ENCODE data around the gene RNF167.

RNF167 gene

GRCh38 chr17:4938688-4939545 is 1.2 kb upstream of the RNF167 start:
- no peak for DNase-seq (ENCODE audit: low read depth)

DNA sequence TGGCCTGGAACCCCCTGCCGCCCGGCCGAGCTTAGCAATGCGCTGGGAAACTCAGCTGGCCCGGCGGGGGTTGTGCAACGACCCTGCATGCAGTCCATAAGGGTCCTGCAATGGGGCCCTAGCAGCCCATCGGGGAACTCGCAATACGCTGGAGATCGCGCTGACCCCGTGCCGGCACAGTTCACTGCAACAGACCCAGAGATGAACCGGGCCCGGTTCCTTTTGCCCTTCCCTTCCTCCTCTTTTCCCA is 597 bp upstream of the RNF167 start:
- no peak for DNase-seq (ENCODE audit: low read depth)

DNA sequence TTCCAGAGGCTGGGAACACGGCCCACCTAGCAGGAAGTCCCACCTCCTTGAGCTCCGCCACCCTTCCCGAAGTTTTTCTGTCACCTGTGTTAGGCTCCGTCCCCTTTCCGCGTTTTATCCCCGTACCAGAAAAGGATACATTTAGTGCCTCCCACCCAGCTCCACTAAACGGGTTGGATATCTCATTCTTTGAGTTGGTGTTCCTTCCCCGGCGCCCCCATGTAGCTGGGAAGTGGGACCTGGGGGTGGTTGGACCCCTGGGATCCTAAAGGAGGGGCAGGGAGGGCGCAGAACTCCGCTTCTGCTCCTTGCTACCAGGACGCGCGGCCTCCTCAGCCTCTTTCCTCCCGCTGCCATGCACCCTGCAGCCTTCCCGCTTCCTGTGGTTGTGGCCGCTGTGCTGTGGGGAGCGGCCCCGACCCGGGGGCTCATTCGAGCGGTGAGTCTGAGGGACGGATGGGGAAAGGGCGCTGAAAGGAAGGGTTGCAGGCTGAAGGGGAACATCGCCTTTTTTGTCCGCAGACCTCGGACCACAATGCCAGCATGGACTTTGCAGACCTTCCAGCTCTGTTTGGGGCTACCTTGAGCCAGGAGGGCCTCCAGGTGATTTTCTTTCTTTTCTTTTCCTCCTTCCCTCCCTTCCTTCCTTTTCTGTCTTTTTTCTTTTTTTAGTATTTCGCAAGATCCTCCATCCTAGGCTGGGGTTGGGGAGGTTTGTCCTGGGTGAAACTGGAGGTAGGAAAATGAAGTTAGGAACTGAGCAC is 669 bp downstream of the RNF167 start:
- no peak for DNase-seq (ENCODE audit: low read depth)

- DNase-seq (ENCODE audit: low read depth), result no peak
Observed at GRCh38 chr17:4941319-4941610, 1.2 kb downstream of the RNF167 start.

GRCh38 chr17:4942760-4943508 is 2.9 kb downstream of the RNF167 start:
- no peak for DNase-seq (ENCODE audit: low read depth)

DNA sequence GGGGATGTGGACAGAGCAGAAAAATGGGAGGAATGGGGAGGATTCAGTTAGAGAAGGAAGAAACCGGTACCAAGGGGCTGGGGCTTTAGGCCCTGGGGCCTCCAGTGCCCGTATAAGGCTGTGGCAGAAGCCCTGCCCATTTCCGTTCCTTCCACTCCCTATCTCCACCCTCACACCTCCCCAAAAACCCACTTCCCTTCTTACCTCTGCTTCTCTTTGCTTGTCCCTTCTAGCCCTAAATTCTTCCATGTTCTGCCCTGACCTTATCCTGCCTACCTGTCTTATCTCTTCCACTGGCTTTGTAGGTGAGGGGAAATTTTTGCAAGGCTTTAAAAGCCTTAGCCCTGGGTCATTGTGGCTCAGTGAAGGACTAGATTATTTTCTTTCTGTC is 4.1 kb downstream of the RNF167 start:
- DNase-seq (ENCODE audit: low read depth), result no peak

DNA sequence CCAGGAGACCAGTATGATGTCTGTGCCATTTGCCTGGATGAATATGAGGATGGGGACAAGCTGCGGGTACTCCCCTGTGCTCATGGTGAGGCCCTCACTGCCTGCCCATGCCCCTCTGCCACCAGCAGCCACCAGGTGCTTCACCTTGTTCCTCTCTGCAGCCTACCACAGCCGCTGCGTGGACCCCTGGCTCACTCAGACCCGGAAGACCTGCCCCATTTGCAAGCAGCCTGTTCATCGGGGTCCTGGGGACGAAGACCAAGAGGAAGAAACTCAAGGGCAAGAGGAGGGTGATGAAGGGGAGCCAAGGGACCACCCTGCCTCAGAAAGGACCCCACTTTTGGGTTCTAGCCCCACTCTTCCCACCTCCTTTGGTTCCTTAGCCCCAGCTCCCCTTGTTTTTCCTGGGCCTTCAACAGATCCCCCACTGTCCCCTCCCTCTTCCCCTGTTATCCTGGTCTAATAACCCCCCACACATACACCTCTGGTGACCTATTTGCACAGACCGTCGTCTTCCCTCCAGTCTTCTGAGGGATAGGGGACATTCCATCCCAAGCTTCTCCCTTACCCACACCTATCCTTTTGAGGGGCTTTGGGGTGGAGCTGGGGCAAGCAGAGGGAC is 4.6 kb downstream of the RNF167 start:
- no peak for DNase-seq (ENCODE audit: low read depth)

DNA sequence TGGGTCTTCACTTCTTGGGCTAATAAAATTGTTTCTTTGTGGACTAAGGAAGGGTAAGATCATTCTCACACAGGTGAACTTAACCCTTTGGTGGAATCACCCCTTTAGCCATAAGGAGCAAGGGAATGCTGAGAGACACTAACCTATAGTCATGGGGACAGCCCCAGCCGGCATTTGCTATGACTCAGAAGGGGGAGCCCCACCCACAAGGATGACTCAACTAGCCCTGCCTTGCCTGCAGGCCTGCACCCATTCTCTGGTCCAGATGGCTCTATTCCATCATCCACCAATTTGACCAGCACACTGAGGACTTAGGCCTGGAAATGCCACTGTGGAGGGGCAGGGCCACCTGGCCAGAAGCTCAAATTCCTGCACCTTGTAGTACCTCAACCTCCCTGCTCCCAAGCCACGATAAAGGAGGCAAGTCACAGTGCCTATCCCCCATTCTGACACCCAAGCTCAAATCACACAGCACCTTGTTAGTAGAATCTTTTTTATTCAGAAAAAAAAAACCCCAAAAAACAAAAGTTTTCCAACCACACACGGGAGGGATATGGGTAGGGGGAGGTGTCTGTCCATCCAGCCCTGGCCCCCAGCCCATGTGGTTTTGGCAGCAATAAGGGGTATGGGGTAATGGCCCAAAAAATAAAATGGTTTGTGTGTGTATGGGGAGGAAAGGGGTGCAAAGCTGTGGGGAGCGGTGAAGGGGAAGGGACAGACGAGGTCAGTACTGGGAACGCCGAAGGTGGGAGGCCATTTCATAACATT is 5.3 kb downstream of the RNF167 start:
- DNase-seq (ENCODE audit: low read depth), result no peak

GRCh38 chr17:4945944-4946280 is 5.8 kb downstream of the RNF167 start:
- no peak for DNase-seq (ENCODE audit: low read depth)

GRCh38 chr17:4946312-4946976 is 6.4 kb downstream of the RNF167 start:
- no peak for DNase-seq (ENCODE audit: low read depth)

GRCh38 chr17:4947010-4947410 is 6.9 kb downstream of the RNF167 start:
- no peak for DNase-seq (ENCODE audit: low read depth)

DNA sequence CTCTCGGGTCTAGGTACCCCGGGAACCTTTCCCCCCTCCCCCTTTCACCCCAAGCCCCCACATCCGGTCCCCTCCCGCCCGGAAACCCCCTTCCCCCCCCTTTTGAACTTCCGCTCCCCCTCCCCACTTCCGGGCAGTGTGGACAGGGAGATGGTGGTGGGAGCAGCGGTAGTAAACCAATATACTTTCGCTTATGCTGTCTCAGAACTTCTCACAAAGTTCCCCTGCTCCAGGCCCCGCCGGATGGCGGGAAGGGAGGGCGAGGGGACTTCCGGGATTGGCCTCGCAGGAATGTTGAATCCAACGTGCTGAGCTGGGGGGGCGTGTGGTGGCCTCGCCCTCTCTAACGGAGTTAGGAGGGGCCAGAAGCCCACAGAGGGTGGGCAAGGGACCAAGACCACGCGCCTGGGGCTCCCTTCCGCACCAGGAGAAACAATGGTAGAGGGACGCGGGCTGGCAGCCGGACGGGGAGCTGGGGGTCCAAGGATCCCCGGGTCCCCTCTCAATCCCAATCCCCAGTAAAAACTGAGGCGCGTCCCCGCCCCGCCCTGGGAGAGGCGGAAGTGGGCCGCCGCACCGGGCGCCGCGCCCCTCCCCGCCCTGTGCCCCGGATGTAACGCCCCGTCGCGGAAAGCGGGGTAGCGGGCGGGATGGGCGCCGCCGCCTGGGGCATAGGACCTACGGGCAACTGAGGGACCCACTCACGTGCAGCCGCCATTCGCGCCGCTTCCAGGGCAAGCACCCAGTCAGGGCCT is 7.5 kb downstream of the RNF167 start:
- no peak for DNase-seq (ENCODE audit: low read depth)

DNA sequence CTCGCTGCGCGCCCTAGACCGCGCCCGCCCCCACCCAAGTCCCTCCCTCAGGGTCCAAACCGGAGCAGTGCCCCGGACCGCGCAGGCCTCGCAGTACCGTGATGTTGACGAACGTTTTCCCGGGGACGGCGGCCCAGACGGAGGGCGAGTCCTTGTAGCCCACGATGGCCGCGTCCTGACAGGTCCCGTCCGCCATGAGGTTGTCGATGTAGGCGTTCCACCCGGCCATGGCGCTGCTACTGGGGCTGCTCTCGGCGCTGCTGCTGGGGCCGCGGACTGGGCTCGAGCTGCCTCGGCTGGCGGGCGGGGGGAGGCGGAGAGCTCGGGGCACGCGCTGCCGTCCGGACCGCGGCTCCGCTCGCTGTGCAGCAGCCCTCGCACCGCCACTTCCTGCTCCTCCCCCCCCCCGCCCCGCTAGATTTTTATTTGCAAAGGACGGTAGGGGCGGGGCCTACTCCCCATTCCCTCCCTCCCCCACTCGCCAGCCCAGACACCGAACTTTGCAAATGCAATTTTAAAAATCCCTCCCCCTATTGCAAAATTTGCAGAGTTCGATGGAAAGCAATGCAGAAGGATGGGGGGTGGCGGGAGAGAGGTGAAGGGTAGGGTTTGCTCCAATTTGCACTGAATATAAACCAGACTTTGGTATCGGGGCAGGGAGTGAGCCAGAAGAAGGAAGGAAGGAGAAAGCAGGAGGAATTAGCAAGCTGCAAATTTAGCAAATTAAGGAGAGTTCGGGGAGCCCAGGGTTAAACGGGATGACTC is 8.3 kb downstream of the RNF167 start, which contains the start of gene PFN1:
Gene PFN1 (minus strand): TSS at position 365 of the 765 bp plus-strand sequence. CDS start 136 bp downstream, at position 229.
- no peak for DNase-seq (ENCODE audit: low read depth)

- no peak for DNase-seq (ENCODE audit: low read depth)
Observed at GRCh38 chr17:4948931-4949320, 8.9 kb downstream of the RNF167 start.

DNA sequence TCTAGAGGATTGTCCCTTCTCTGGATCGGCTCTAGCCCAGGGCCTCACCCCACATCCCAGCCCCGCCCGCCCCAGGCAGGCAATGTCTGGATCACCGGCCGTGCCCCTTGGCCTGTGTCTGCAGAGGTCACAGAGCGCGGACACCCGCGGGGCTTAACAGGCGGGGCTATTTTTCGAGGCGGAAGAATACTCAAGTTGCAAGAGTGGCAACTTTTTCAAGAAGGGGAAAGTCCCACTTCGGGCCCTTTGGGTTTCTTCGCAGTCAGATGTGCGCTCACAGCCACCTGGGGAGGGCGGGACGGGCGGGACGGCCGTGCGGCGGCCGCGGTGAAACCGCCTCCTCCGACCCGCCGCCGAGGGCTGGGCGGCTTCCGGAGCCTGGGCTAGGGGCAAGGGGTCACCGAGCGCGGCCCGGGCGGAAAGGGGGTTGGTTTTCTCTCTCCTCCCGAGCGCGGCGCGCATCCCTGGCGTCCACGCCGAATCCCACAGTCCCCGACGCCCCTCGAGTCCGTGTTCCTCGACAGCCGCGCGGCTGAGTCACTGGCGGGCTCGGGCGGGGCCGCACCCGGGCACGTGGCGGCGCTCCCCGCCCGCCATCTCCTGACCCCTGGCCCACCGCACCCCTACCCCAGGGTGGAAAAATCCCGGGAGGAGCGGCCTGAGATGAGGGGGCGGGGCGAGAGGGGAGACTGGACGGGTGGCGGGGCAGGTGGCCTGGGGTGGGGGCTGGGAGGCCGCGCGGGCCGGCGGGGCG is 9.4 kb downstream of the RNF167 start:
- no peak for DNase-seq (ENCODE audit: low read depth)

GRCh38 chr17:4950075-4950745 is 10.1 kb downstream of the RNF167 start:
- no peak for DNase-seq (ENCODE audit: low read depth)

DNA sequence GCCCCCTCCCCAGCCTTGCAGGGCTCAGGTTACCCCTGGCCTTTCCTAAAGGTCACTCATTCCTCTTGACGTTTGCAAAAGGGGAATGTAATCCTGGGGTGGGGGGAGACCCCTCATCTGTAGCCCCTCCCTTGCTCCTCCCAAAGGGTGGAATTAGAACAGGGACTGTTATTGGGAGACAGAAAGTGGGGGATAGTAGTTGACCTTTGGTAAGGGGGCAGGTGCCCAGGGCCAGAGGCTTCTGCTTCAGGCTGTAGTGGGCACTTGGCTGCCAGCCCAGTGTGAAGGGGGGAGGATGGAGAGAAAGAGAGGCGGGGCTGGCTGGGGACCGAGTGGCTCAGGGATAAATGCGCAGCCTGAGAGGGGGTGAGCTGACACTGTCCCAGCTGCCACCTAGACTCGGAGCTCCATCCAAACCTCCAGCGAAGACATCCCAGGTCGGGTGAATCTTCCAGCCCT is 10.7 kb downstream of the RNF167 start, which contains the start of gene ENO3:
Gene ENO3 (plus strand): TSS at position 374 of the 459 bp plus-strand sequence. CDS start 711 bp downstream, outside the sequence.
- DNase-seq (ENCODE audit: low read depth), result no peak

DNA sequence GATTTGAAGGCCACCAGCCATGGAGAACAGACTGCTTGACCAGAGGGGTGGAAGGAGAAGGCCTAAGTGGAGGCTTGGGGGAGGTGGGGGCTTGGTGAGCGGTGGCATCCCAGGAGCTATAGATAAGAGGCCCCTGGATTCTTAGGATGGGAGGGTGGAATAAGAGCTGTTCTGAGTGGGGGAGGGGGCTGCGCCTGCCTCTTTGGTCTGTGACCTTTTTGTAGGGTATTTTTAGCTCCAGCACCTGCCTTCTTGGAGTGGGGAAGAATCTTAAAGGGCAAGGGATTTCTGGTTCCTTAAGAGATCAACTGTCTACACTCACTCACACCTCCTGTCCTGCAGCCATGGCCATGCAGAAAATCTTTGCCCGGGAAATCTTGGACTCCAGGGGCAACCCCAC is 11.4 kb downstream of the RNF167 start:
- DNase-seq (ENCODE audit: low read depth), result no peak

Data from CMK (cell line).